Loucy (cell line): ENCODE data around the gene TRIO.

Experiments
- H2AFZ ChIP-seq: fragments of 200-600 bp; sonication (generic); 2 replicates; pipeline ENCODE4 v1.6.0; 2016; ENCODE audit warnings: antibody characterized with exemption, mild to moderate bottlenecking, low read length, moderate library complexity
- H3F3A ChIP-seq: fragments of 200-600 bp; 2 replicates; pipeline ENCODE4 v1.6.0; 2016; ENCODE audit warnings: antibody characterized with exemption, low read depth, mild to moderate bottlenecking
- H3K27me3 ChIP-seq: fragments of 200-600 bp; sonication (generic); 2 replicates; pipeline ENCODE4 v1.6.1; 2014; ENCODE audit warnings: low read length, mild to moderate bottlenecking; ENCODE audit not compliant: insufficient read depth, poor library complexity, severe bottlenecking
- H3K36me3 ChIP-seq: fragments of 200-600 bp; sonication (generic); 2 replicates; pipeline ENCODE4 v1.6.1; 2016; ENCODE audit warnings: low read length; ENCODE audit not compliant: insufficient read depth
- H3K4me1 ChIP-seq: fragments of 200-600 bp; sonication (generic); 2 replicates; pipeline ENCODE4 v1.5.1; 2014; ENCODE audit warnings: low read length, mild to moderate bottlenecking; ENCODE audit not compliant: insufficient read depth, poor library complexity, severe bottlenecking
- H3K4me2 ChIP-seq: fragments of 200-600 bp; sonication (generic); 2 replicates; pipeline ENCODE4 v1.6.0; 2014; ENCODE audit warnings: antibody characterized with exemption, low read length, low read depth, mild to moderate bottlenecking; ENCODE audit not compliant: poor library complexity, severe bottlenecking
- H3K4me3 ChIP-seq: fragments of 200-600 bp; sonication (generic); 2 replicates; pipeline ENCODE4 v1.5.1; 2014; ENCODE audit warnings: low read length, mild to moderate bottlenecking, mixed read lengths; ENCODE audit not compliant: poor library complexity, severe bottlenecking
- H3K79me2 ChIP-seq: fragments of 200-600 bp; sonication (generic); 2 replicates; pipeline ENCODE4 v1.6.1; 2014; ENCODE audit warnings: low read length; ENCODE audit not compliant: insufficient read depth
- H3K9ac ChIP-seq: fragments of 200-600 bp; sonication (generic); 2 replicates; pipeline ENCODE4 v1.6.0; 2014; ENCODE audit warnings: mild to moderate bottlenecking, low read depth, low read length, moderate library complexity; ENCODE audit not compliant: poor library complexity, severe bottlenecking
- H3K9me2 ChIP-seq: fragments of 200-600 bp; sonication (generic); replicated peaks from 2 replicates; pipeline ENCODE4 v1.6.1; 2016; ENCODE audit warnings: low read depth, low read length, mixed read lengths
- H3K9me3 ChIP-seq: fragments of 200-600 bp; sonication (generic); 2 replicates; pipeline ENCODE4 v1.6.1; 2014; ENCODE audit warnings: mild to moderate bottlenecking, antibody characterized with exemption, low read length, low read depth; ENCODE audit not compliant: insufficient read depth
- H4K20me1 ChIP-seq: fragments of 200-600 bp; sonication (generic); 2 replicates; pipeline ENCODE4 v1.6.0; 2014; ENCODE audit warnings: antibody characterized with exemption, low read length, mild to moderate bottlenecking; ENCODE audit not compliant: insufficient read depth, poor library complexity, severe bottlenecking
- EZH2phosphoT487 ChIP-seq: fragments of 200-600 bp; IDR thresholded peaks from 2 replicates; pipeline ENCODE4 v1.6.1; 2018; ENCODE audit warnings: antibody characterized with exemption, mild to moderate bottlenecking, moderate library complexity, borderline replicate concordance
- TF ChIP-seq, protein P1 (sequence below): fragments of 200-600 bp; sonication (generic); conservative IDR thresholded peaks from 2 replicates; pipeline ENCODE4 v1.5.1; 2014; ENCODE audit warnings: mild to moderate bottlenecking, antibody characterized with exemption, low read length

TRIO gene

DNA sequence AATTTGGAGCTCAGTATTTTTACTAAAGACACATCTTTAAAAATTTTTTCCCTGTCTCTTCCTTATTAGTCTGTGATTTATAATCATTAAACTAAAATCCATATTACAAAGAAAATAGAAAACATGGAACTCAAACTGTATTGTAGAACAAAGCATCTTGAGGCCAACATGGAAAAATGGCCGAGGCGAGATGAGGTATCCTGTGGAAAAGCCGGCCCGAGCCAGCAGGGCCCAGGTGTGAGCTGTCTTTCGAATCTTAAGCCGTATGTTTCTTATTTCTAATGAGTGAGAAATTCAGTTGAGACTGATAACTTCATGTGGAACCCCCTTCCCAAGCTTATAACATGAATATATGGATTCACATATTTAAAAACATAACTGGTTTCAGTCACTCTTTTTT is 268.1 kb downstream of the TRIO start:
- Histone ChIP-seq H3K9me2 (no peaks in the 10 kb centered on the region), H3K4me1 (no peaks in the 10 kb centered on the region), H3K79me2 (no peaks in the 10 kb centered on the region), H3K27me3 (no peaks in the 10 kb centered on the region), H3K4me3 (no peak overlapping the region), H3F3A (no peaks in the 10 kb centered on the region), H4K20me1 (no peaks in the 10 kb centered on the region), H3K4me2 (no peak overlapping the region), H3K9me3 (no peaks in the 10 kb centered on the region), H2AFZ (no peak overlapping the region), H3K9ac (no peak overlapping the region), H3K36me3 (peaks cover 74% of the 10 kb centered on the region; the same call in 1 of the 2 replicates)
- TF ChIP-seq, protein P1, sequence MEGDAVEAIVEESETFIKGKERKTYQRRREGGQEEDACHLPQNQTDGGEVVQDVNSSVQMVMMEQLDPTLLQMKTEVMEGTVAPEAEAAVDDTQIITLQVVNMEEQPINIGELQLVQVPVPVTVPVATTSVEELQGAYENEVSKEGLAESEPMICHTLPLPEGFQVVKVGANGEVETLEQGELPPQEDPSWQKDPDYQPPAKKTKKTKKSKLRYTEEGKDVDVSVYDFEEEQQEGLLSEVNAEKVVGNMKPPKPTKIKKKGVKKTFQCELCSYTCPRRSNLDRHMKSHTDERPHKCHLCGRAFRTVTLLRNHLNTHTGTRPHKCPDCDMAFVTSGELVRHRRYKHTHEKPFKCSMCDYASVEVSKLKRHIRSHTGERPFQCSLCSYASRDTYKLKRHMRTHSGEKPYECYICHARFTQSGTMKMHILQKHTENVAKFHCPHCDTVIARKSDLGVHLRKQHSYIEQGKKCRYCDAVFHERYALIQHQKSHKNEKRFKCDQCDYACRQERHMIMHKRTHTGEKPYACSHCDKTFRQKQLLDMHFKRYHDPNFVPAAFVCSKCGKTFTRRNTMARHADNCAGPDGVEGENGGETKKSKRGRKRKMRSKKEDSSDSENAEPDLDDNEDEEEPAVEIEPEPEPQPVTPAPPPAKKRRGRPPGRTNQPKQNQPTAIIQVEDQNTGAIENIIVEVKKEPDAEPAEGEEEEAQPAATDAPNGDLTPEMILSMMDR = no peak
- no peak for TF ChIP-seq EZH2phosphoT487

DNA sequence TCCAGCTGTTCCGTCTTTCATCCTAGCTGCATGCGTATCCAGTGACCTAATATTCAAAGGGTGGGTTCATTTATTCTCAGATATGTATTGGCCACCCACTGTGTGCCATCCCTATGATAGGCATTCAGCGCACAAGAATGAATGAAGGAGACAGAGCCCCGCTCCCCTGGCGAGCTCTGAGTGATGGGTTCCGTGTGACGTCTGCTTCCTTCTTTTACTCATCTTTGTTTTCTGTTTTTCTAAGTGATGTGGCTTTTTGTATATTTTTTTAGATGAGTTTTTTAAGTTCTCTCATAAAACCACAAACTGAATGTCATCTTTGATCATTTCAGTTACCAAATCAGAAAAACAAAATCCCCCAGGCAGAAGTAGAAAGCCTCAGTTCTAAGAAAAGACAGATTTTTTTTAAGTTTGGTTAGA is 270.2 kb downstream of the TRIO start:
- no peaks in the 10 kb centered on the region for H4K20me1 ChIP-seq
- H3K9me2 ChIP-seq = no peaks in the 10 kb centered on the region
- no peak overlapping the region for H3K9ac ChIP-seq
- H3K79me2 ChIP-seq = no peaks in the 10 kb centered on the region
- H3F3A ChIP-seq = no peaks in the 10 kb centered on the region
- no peak overlapping the region for H3K4me3 ChIP-seq
- peaks cover 62% of the 10 kb centered on the region; the same call in 1 of the 2 replicates for H3K36me3 ChIP-seq
- no peak overlapping the region for H2AFZ ChIP-seq
- H3K4me2 ChIP-seq = no peak overlapping the region
- no peaks in the 10 kb centered on the region for H3K27me3 ChIP-seq
- no peak for TF ChIP-seq EZH2phosphoT487
- TF ChIP-seq, protein P1 = no peak
- no peaks in the 10 kb centered on the region for H3K4me1 ChIP-seq
- no peaks in the 10 kb centered on the region for H3K9me3 ChIP-seq

DNA sequence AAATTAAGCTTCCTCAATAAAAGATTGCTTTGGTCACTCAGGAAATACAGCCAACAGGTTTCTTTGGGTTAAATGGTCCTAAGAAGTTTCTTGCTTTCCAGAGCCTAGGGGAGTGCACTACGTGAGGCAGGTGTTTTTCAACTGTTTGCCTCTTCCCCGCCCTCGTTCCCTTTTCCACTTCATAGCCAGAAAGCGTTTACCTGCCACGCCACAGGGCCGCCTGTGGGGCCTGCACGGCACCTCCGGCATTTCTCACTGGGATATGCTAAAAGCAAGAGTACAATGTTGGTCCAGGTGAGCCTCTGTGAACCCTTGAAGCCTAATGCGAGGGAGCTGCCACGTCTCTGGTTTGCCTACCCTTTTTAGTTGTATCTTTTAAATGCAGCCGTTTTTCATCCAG is 270.9 kb downstream of the TRIO start:
- H3K4me2 ChIP-seq = no peak overlapping the region
- H2AFZ ChIP-seq = no peak overlapping the region
- no peaks in the 10 kb centered on the region for H3K4me1 ChIP-seq
- H3K27me3 ChIP-seq = no peaks in the 10 kb centered on the region
- H4K20me1 ChIP-seq = no peaks in the 10 kb centered on the region
- H3K9me3 ChIP-seq = no peaks in the 10 kb centered on the region
- H3K4me3 ChIP-seq = no peak overlapping the region
- TF ChIP-seq, protein P1 = no peak
- no peak for TF ChIP-seq EZH2phosphoT487
- H3K9ac ChIP-seq = no peak overlapping the region
- H3K9me2 ChIP-seq = no peaks in the 10 kb centered on the region
- H3K79me2 ChIP-seq = no peaks in the 10 kb centered on the region
- H3K36me3 ChIP-seq = peaks cover 60% of the 10 kb centered on the region; the same call in 1 of the 2 replicates
- H3F3A ChIP-seq = no peaks in the 10 kb centered on the region
